HG03439 (cell line): ENCODE measurements around the gene TEDC1.

Experiments used
- ATAC-seq: cut with Tn5 transposase; IDR thresholded peaks from one replicate; pipeline ENCODE4 v1.9.1; 2021; ENCODE audit warnings: mild to moderate bottlenecking, moderate library complexity; ENCODE audit not compliant: unreplicated experiment

The TEDC1 gene

GRCh38 chr14:105490572-105491365, at the start of gene TEDC1:
TEDC1 (plus strand) TSS chr14:105491246; CDS start chr14:105491376, 130 bp downstream.
- peak; percentile 71 for ATAC-seq

GRCh38 chr14:105442125-105442524, 48.9 kb upstream of the TEDC1 start:
- ATAC-seq = no peak

- ATAC-seq = no peak
Measured at GRCh38 chr14:105442834-105443233, 48.2 kb upstream of the TEDC1 start.

GRCh38 chr14:105444859-105445258, 46.2 kb upstream of the TEDC1 start:
- ATAC-seq = no peak

- no peak for ATAC-seq
Measured at GRCh38 chr14:105445290-105445689, 45.8 kb upstream of the TEDC1 start.

- no peak for ATAC-seq
Measured at GRCh38 chr14:105445901-105446845, 44.9 kb upstream of the TEDC1 start.

GRCh38 chr14:105446971-105447370, 44.1 kb upstream of the TEDC1 start:
- no peak for ATAC-seq

- no peak for ATAC-seq
Measured at GRCh38 chr14:105447651-105448640, 43.1 kb upstream of the TEDC1 start.

- ATAC-seq = no peak
Measured at GRCh38 chr14:105448706-105449111, 42.3 kb upstream of the TEDC1 start.

- ATAC-seq = no peak
Measured at GRCh38 chr14:105449276-105450122, 41.5 kb upstream of the TEDC1 start.

GRCh38 chr14:105450123-105450505, 40.9 kb upstream of the TEDC1 start:
- no peak for ATAC-seq

- ATAC-seq = no peak
Measured at GRCh38 chr14:105450864-105451720, 40.0 kb upstream of the TEDC1 start.

- no peak for ATAC-seq
Measured at GRCh38 chr14:105452963-105453362, 38.1 kb upstream of the TEDC1 start.

- no peak for ATAC-seq
Measured at GRCh38 chr14:105453847-105454246, 37.2 kb upstream of the TEDC1 start.

GRCh38 chr14:105455086-105455640, 35.9 kb upstream of the TEDC1 start:
- ATAC-seq = no peak

GRCh38 chr14:105455766-105456660, 35.0 kb upstream of the TEDC1 start:
- no peak for ATAC-seq
